GM18867 (cell line): ENCODE data around the gene RNASEH2A.
"Not testable (repeated sequence)": the region's sequence is repeated elsewhere in the genome, so short reads cannot be mapped to it uniquely, and the experiment has no call there.

Experiments
- ATAC-seq: cut with Tn5 transposase; IDR thresholded peaks from one replicate; pipeline ENCODE4 v1.9.1; 2021; ENCODE audit warnings: mild to moderate bottlenecking, moderate library complexity; ENCODE audit not compliant: unreplicated experiment

RNASEH2A gene

DNA sequence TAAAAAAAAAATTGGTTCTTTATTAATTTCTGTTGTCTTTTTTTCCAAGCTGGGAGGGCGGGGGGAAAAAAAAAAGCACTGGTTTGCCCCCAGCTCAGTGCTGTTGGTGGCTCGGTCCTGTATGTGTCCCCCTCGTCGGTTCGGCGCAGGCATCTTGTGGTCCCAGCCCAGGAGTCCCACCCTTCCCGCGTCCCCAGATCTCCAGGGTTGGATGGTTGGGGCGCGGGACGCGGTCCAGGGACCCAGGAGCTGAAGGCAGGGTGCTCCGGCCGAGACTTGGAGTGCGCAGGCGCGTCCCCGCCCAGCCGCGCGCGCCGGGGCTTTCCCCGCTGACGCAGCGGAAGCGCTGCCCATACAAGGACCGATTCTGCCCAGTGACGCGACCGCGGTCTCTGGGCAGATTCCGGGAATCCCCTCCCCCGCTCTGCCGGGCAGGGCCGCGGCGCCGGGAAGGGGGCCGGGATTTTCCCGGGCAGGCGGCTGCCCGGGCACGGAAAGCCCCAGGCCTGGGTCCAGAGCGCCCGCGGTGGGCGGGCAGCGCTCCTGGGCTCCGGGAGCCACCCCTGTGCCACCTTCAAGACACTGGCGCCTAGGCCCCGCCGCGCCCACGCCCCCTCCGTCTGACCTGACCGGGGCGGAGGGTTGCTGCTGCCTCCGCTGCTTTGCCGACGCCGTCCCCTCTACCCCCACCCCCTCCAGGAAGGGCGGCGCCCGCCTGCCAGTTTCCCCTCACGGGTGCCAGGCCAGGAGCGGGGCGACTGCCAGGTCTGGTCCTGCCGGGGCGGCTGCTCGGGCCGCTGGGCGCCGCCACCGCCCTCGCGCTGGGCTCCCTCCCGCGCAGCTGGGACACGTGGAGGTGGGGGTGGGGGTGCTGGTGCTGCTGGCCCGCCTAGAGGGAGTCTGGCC is 12.8 kb upstream of the RNASEH2A start:
- ATAC-seq: peak; percentile 36

DNA sequence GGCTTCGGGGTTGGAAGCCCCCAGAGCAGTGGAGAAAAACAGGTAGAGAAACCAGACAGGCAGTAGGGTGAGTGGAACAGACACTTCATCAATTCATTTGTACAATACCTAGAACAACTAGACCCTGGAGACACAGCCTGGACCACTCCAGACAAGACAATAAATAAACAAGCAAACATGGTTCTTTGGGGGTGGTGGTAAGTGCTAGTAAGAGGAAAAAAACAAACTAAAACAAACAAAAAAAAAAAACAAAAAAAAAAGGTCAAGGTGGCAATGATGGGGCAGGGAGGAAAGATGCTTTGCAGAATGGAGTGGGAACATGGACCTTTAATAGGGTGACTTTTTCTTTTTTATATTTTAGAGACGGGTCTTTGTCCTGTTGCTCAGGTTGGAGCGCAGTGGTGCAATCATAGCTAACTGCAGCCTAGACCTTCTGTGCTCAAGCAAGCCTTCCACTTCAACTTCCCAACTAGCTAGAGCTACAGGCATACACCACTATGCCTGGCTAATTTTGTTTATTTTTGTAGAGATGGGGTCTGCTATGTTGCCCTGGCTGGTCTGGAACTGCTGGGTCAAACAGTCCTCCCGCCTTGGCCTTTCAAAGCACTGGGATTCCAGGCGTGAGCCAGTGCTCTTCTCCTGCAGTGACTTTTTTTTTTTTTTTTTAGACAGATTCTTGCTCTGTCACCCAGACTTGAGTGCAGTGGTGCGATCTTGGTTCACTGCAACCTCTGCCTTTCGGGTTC is 12.0 kb upstream of the RNASEH2A start:
- ATAC-seq: no peak

DNA sequence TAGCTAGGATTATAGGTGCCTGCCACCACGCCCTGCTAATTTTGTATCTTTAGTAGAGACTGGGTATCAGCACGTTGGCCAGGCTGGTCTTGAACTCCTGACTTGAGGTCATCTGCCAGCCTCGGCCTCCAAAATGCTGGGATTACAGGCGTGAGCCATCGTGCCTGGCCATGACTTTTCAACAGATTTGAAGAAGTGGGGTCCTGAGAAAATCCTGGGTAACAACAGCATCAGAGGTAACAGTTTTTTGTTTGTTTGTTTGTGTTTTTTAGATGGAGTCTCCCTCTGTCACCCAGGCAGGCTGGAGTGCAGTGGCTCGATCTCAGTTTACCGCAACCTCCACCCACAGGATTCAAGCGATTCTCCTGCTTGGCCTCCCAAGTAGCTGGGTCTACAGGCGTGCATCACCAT is 11.4 kb upstream of the RNASEH2A start:
- ATAC-seq: no peak

DNA sequence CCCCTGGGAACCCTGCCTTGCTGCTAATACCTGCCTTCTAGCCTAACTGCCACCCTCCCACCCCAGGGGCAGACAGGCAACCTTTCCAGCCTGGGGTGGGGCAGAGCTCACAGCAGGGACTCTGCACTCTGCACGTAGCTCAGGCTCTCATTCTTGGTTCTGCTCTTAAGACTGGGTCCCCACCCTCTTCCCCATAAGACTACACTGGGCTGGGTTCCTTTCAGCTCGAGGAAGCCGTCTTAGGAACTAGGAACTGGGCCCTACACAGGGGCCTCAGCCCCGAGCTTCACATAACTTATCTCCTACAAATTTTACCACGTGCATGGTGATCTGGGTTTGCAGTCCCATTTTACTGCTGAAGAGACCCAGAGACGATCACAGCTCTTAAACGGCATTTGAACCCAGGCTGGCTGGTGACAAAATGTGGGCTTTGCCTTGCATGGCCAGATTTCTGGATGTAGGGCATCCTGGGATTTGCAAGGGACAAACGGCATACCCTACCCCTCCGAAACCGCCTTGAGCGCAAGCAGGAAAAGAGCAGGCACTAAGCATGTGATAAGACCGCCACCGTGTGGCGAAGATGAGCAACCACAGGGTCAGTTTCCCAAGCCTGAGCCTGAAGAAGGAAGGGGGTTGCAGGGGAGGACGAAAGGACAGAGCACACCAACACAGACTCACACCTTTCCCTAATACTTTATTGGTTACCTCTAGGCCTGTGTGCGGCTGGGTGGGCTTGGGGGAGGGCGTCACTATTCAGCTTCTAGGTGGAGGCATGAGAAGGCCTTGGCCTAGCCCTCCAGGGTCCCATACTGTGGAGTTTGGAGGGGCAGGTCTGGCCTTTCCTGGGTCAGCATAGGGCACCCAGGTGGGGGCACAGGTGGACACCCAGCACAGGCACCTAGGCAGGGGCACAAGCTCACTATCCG is 10.0 kb upstream of the RNASEH2A start:
- ATAC-seq: no peak

DNA sequence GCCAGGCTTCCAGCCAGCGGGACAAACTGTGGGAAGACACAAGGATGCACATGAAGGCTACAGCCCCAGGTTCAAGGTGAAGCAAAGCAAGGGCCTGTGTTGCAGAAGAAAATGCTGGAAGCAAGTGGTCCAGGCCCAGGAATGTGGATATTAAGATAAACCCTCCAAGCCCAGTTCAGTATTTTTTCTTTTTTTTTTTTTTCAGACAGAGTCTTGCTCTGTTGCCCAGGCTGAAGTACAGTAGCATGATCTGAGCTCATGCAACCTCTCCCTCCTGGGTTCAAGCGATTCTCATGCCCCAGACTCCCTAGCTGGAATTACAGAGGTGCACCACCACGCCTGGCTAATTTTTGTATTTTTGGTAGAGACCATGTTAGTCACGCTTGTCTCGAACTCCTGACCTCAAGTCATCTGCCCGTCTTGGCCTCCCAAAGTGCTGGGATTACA is 9.2 kb upstream of the RNASEH2A start:
- ATAC-seq: no peak

DNA sequence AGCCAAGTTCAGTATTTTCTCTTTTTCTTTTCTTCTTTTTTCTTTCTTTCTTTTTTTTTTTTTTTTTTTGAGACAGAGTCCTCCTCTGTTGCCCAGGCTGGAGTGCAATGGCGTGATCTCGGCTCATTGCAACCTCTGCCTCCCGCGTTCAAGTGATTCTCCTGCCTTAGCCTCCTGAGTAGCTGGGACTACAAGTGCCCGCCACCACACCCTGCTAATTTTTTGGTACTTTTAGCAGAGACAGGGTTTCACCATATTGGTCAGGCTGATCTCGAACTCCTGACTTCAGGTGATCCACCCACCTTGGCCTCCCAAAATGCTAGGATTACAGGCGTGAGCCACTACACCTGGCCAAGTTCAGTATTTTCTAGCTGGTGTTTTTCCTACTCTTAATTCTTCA is 8.8 kb upstream of the RNASEH2A start:
- not testable (repeated sequence) for ATAC-seq

DNA sequence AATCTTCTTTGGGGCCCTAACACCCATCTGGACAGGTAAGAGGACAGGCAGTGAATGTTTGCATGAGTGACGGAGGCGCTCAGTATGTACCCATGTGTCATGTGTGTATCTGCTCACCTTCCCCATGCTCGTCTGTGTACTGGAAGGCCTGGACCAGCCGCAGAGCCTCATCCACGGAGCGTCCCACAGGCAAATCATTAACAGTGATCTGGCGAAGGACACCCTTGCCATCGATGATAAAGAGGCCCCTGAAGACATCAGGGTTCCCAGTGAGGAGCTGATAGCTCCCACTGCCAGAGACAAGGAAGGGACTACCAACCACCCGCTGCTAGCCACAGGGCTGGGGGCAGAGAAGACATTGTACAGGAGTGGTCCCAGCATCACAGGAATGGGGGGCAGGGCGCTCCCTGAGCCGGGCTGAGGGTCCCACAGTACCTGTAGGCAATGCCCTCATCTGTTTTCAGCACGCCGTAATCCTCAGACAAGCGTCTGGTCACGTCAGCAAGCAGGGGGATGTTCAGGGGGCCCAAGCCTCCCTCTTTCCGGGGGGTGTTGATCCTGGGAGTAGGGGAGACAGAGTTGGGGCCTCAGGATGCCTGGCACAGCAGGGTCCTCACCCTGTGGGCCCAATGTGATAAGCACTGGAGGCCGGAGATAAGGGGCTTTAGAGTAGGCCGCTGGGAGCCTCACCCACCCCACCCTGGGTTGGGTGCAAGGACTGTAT is 6.5 kb upstream of the RNASEH2A start:
- no peak for ATAC-seq

DNA sequence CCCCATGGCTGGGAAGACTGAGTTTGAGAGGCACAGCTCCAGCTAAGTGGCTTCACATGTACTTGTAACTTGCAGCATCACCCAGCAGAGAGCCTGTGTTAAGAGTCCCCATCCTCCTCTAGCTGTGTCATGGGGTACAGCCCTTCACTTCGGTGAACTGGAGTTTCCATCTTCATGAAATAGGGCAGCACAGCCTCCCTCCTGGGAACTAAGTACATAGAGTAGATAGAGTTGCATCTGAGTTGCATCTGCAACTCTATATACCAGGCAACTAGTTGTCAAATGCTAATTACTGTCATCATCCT is 6.0 kb upstream of the RNASEH2A start:
- no peak for ATAC-seq

DNA sequence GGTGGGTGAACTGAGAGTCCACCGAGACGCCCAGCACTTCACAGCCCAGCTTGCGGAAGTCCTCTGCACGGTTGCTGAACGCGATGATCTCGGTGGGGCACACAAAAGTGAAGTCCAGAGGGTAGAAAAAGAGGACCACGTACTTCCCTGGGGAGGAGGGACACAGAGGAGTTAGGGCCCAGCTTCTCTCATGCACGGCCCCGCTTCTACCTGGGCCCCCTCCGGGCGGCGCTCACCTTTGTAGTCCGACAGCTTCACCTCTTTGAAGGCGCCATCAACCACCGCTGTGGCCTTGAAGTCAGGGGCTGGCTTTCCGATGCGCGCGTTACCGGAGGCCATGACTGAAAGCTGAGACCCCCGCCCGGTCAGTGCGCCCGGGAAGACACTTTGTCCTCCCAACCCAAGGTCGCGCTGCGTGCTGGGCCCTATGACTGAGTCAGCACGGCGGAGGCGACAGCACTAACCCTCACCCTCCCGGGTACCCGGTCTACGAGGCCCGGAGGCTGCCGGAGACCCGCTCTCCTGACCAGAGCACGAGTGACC is 5.4 kb upstream of the RNASEH2A start:
- no peak for ATAC-seq

DNA sequence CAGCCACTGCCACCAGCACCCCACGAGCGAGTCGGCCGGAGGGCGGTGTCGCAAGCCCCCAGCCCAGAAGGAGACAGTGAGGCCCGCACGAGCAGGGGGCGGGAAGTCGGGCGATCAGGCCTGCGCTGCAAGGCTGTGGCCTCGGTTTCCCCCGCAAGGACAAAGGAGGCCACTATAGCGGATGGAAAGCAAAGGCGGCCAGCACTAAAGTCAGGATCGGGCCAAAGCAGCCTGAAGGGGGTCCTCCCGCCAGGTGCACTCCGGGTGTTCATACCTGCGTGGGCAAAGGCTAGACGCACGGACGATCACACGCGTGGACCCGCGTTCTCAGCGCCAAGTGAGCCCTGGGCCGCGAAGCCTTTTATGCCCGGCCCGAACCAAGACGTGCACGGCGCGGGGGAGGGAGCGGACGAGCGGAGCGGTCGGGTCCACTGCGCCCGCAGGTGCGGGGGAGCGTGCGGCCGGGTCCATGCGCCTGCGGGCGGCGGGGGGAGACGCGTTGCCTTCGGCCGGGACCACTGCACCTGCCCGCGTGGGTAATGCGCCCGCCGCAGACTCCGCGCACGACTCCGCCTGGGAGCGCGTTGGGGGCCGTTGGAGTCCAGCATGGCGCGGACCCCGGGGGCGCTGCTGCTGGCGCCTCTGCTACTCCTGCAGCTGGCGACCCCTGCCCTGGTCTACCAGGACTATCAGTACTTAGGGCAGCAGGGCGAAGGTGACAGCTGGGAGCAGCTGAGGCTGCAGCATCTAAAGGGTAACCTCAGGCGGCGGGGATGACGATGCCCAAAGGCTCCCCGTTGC is 4.7 kb upstream of the RNASEH2A start, which contains the start of the genes PRDX2 and THSD8:
Gene PRDX2, minus strand, starts transcription at position 335 of the 801 bp plus-strand sequence. CDS start 539 bp downstream, outside the sequence.
Gene THSD8, plus strand, starts transcription at position 604 of the 801 bp plus-strand sequence. Its CDS starts 3 bp downstream, at position 607.
- no peak for ATAC-seq

DNA sequence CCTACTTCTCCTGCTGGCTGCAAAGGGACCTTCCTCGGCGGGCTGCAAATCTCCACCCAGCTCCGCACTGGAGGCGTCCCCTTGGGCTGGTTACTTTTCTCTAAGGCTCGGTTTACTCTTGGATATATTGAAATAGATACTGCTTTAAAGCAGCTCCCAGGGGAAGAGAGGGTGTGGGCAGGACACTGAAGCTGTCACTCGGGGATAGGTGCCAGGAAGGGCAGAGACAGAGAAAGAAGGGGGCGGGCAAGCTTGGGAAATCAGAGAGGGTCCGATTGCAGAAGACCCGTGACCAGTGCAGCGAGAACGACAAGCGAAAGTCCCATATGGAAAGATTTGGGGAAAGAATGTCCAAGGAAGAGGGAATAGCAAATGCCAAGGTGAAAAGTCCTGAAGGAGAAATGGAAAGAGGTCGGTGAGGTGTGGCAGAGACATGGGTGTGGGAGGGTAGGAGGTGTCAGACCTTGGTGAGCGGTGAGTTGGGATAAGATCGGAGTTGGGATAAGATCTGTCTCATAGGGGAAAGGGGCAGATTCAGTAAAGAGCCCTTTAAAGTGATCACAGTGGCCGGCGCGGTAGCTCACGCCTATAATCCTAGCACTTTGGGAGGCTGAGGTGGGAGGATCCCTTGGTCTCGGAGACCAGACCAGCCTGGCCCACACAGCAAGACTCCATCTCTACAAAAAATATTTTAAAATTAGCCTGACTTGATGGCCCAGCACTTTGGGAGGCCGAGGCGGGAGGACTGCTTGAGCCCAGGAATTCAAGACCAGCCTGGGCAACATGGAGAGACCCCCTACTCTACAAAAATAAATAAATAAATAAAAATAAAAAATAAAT is 3.9 kb upstream of the RNASEH2A start:
- ATAC-seq: no peak

DNA sequence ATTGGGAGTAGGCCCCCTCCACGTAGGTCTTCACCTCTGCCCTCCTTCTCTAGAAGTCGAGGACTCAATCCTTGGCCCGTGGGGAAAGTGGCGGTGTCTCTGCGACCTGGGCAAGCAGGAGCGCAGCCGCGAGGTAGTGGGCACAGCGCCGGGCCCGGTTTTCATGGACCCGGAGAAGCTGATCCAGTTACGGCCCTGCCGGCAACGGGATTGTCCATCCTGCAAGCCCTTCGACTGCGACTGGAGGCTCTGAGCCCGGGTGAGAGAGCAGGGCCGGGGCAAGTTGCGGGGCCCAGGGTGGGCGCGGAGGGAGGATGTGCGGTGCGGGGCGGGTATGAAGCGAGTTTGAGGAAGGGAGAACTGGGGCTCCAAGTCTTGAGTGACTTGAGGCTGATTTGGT is 2.3 kb upstream of the RNASEH2A start:
- no peak for ATAC-seq

DNA sequence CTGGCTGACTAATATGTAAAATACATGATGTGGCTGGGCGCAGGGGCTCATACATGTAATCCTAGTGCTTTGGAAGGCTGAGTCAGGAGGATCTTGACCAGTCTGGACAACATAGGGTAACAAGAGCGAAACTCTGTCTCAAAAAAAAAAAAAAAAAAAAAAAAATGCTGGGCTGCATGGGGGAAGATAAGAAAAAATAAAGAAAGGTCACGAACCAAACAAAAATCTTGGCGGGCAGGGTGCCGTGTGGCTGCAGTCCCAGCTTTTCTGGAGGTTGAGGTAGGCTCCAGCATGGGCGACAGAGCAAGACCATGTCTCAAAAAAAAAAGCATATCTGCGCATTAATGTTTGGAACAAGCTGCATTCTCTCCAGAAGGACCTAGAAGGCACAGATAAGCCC is 8.7 kb downstream of the RNASEH2A start:
- no peak for ATAC-seq

DNA sequence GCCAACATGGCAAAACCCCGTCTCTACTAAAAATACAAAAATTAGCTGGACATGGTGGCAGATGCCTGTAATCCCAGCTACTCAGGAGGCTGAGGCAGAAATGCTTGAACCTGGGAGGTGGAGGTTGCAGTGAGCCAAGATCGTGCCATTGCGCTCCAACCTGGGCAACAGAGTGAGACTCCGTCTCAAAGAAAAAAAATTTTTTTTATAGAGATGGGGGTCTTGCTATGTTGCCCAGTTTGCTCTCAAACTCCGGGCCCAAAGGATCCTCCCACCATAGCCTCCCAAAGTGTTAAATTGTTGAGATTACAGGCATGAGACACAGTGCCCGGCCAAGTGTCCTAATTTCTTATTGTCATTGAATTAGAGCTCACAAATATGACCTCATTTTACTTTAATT is 10.8 kb downstream of the RNASEH2A start:
- not testable (repeated sequence) for ATAC-seq

DNA sequence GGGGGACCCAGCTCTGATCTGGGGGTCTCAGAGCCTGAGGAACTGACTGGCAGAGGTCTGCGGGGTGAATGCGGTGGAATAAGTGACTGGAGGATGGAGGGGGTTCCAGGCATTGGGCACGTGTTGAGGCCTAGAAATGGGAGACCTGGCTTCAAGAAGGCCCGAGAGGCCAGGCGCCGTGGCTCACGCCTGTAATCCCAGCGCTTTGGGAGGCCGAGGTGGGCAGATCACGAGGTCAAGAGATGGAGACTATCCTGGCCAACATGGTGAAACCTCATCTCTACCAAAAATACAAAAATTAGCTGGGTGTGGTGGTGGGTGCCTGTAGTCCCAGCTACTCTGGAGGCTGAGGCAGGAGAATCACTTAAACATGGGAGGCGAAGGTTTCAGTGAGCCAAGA is 11.4 kb downstream of the RNASEH2A start:
- not testable (repeated sequence) for ATAC-seq

DNA sequence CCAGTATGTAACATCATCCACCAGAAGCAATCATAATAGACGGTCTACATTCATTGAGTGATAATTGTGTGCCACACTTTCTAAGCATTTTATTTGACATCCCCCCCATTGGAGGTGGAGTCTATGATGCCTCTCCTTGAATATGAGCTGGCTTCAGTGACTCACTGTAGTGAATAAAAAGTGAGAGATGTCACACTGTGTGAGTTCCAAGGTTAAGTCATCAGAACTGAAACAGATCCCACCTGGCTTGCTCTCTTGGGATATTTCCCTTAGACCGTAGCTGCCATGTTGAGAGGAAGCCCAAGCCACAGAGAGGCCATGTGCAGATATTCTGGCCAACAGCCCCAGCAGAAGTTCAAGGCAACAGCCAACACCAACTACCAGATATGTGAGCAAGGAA is 15.4 kb downstream of the RNASEH2A start:
- ATAC-seq: no peak

DNA sequence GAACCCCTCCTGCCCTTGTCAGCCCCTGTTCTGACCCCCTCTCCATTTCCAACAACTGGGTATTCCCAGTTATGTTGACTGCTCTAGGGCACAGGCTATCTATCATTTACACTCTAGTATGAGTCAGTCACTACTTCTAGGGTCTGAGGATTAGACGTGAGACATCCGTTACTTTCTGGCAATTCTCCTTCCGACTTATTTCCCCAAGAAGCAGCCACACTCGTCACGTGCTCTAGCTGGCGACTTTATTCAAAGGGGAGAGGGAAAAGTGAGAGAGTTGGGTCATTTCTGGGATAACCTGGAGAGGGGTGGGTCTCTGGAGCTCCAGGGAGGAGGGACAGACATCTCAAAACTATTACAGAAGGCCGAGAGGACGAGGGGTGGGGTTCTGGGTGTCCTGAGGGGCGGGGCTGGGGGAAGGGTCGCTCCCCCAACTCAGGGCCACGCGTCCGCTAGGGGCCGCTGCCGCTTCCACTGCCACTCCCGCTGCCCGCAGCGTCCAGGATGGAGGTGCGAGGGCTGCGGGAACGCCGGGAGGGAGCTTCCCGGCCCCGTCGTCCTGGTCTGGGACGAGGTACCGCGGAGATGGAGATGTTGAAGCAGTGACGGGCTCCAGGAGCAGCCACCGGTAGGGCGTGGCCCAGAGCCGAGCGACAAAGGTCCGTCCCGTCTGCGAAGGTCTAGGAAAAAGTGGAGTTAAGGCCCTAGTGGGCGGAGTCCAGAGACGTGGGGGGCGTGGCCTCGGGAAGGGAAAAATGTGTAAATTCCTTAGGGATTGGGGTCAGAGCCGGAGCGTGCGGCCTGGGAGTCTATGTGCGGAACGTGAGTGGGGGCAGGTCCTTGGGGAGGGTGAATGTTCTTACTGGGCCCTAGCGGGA is 19.1 kb downstream of the RNASEH2A start:
- ATAC-seq: no peak
